Colonic mucosa (tissue), 4 donors: ENCODE results near the gene HELQ. TPM values are rescaled to one million over a fixed set of nuclear protein-coding genes. Genes with fewer than 3 reads are reported as not detected.

Experiments used
- DNase-seq: peaks from one replicate; pipeline ENCODE4 v3.0.0-alpha.2; 2020
- H3K27ac ChIP-seq: fragments of 200-600 bp; one replicate; pipeline ENCODE4 v1.8.0; 2021
- H3K27me3 ChIP-seq: fragments of 200-600 bp; one replicate; pipeline ENCODE4 v1.8.0; 2021
- H3K36me3 ChIP-seq: fragments of 200-600 bp; one replicate; pipeline ENCODE4 v1.8.0; 2021
- H3K4me1 ChIP-seq: fragments of 200-600 bp; one replicate; pipeline ENCODE4 v1.8.0; 2021; ENCODE audit warnings: mild to moderate bottlenecking
- H3K4me3 ChIP-seq: fragments of 200-600 bp; one replicate; pipeline ENCODE4 v1.8.0; 2021
- H3K9ac ChIP-seq, 2 donors: one replicate each; pipeline ENCODE4 v1.7.0; 2013; ENCODE audit warnings: control low read depth in 2 of 2, low read depth in 2 of 2, low read length in 2 of 2
- H3K9me3 ChIP-seq: fragments of 200-600 bp; one replicate; pipeline ENCODE4 v1.8.0; 2021
- CTCF ChIP-seq: fragments of 200-600 bp; IDR thresholded peaks from one replicate; pipeline ENCODE4 v1.8.0; 2022; ENCODE audit warnings: antibody characterized with exemption, mild to moderate bottlenecking
- intact Hi-C: fragments of 100-400 bp; cut with DNase I; formaldehyde crosslinking; loops from one replicate; pipeline ENCODE4 v1.14.1; 2022
- total RNA-seq, 2 donors: library from RNA; stranded (reverse); fragmentation: NEBNext Ultra II Directional in 1 of 2; extraction: Animal tissue kit (Norgen Biotek cat#: 25700) in 1 of 2; gene quantifications; one replicate each; pipeline ENCODE4 v1.2.1, GENCODE V29; 2021
- donor health status: healthy.
- donor health status: DM: no; HTN: no; CAD: no.
- donor health status: DM: no; HTN: no; CAD: no.

HELQ gene
- total RNA-seq, 2 donors from 2014 or later: 11.0 to 11.7 TPM

DNA sequence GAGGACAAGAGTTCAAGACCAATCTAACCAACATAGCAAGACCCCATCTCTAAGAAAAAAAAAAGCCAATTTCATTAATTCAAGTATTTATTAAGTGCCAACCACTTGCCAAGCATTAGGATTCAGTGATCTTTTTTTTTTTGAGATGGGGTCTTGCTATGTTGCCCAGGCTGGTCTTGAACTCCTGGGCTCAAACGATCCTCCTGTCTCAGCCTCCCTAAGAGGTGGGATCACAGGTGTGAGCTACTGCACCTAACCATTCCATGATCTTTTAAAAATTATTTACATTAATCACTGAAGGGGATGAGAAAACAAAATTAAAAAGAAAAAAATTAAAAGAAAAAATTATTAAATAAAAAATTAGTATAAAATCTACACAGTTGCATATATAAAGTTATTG lies 24.4 kb downstream of the HELQ start:
- Histone ChIP-seq H3K9ac (no peak overlapping the region), H3K9me3 (no peaks in the 10 kb centered on the region), H3K27ac (no peak overlapping the region), H3K4me1 (no peaks in the 10 kb centered on the region), H3K36me3 (no peaks in the 10 kb centered on the region), H3K4me3 (no peak overlapping the region), H3K27me3 (no peaks in the 10 kb centered on the region)
- TF ChIP-seq CTCF: no peak
- no peak for DNase-seq
- intact Hi-C loops: no loop called here

DNA sequence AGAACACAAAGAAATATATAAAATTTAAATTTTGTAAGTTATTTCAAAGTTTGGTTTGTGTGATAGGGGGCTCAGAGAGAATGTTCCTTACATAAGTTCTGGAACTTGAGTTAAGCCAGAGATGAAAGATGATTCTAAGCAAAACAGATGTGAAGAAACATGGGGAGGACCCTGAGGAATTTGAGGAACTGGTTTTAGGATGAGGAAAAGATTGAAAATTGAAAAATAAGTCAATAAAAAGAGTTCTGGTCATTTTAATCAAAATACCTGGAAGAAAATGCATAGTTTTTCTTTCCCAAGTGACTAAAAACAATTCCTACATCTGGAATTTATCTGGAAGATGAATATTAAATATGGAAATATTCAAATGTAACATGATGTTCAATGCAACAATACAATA lies 37.4 kb downstream of the HELQ start:
- no peak overlapping the region for H3K4me3 ChIP-seq
- no peak for DNase-seq
- no peaks in the 10 kb centered on the region for H3K36me3 ChIP-seq
- no peak overlapping the region for H3K9ac ChIP-seq
- no peaks in the 10 kb centered on the region for H3K9me3 ChIP-seq
- TF ChIP-seq CTCF: no peak
- H3K27me3 ChIP-seq: no peaks in the 10 kb centered on the region
- no peaks in the 10 kb centered on the region for H3K4me1 ChIP-seq
- intact Hi-C loops: no loop called here
- H3K27ac ChIP-seq: no peak overlapping the region

DNA sequence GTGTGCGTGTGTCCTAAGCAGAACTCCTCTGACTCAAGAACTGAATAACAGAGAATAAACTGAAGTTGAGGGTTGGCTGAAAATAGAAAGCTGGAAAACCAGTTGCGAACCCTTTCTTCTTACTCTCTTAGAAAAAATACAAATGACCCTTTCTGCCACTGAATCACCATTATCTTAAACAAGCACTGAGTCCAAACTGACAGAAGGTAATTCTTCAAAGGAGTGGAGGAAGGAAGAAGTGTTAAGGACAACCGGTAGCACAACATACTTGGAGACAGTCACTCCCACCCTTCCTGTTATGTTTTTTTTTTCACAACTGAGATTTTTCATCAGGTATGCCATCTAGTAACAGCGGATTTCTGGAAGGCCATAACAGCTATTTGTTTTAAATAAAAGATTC lies 38.1 kb downstream of the HELQ start:
- Histone ChIP-seq H3K36me3 (no peaks in the 10 kb centered on the region), H3K4me3 (no peak overlapping the region), H3K9ac (no peak overlapping the region), H3K4me1 (no peaks in the 10 kb centered on the region), H3K27ac (no peak overlapping the region), H3K27me3 (no peaks in the 10 kb centered on the region), H3K9me3 (no peaks in the 10 kb centered on the region)
- intact Hi-C loops: no loop called here
- no peak for TF ChIP-seq CTCF
- no peak for DNase-seq

DNA sequence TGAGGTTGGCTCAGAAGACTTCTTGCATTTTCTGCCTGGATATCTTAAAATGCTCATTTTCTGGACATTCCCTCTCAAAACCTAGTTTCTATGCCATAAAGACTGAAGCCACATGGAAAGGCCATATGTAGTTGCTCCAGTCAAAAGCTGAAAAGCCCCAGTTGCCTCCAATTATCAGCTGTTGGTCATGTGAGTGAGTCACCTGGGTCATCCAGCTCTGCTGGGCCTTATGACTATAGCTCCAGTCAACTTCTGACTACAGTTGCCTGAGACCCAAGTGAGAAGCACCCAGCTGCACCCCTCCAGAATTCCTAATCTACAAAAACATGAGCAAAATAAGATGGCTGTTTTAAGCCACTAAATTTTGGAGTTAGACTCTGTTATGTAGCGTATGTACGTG lies 41.9 kb downstream of the HELQ start:
- intact Hi-C loops: no loop called here
- H3K9me3 ChIP-seq: no peaks in the 10 kb centered on the region
- H3K27ac ChIP-seq: no peak overlapping the region
- no peak for DNase-seq
- no peaks in the 10 kb centered on the region for H3K27me3 ChIP-seq
- no peaks in the 10 kb centered on the region for H3K36me3 ChIP-seq
- no peak overlapping the region for H3K4me3 ChIP-seq
- H3K4me1 ChIP-seq: no peaks in the 10 kb centered on the region
- no peak for TF ChIP-seq CTCF
- H3K9ac ChIP-seq: no peak overlapping the region

DNA sequence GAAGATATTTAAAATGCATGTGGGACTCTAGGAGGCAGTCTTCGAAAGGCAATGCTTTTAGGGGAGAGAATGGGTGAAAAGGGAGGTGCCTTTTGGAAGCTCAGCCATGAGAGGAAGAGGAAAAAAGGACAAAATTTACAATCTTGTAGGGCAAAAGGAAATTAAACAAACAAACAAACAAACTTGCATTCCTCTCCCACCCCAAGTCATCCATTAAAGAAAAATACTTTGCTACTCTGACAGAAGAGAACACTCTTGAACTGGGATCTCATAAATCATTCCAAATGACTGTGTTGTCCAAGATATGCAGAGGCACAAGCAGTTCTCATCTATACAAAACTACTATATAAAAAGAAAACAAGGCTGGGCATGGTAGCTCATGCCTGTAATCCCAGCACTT lies 46.7 kb downstream of the HELQ start:
- no peak for TF ChIP-seq CTCF

More for the DNA sequence above, 46.7 kb downstream of the HELQ start:
- H3K27me3 ChIP-seq: no peaks in the 10 kb centered on the region
- no peak overlapping the region for H3K4me3 ChIP-seq
- intact Hi-C loops: no loop called here
- no peak overlapping the region for H3K9ac ChIP-seq
- H3K9me3 ChIP-seq: no peaks in the 10 kb centered on the region
- DNase-seq: no peak
- no peaks in the 10 kb centered on the region for H3K4me1 ChIP-seq
- H3K27ac ChIP-seq: no peak overlapping the region
- no peaks in the 10 kb centered on the region for H3K36me3 ChIP-seq
